ENCODE data around the gene STAM.

Gene STAM

DNA sequence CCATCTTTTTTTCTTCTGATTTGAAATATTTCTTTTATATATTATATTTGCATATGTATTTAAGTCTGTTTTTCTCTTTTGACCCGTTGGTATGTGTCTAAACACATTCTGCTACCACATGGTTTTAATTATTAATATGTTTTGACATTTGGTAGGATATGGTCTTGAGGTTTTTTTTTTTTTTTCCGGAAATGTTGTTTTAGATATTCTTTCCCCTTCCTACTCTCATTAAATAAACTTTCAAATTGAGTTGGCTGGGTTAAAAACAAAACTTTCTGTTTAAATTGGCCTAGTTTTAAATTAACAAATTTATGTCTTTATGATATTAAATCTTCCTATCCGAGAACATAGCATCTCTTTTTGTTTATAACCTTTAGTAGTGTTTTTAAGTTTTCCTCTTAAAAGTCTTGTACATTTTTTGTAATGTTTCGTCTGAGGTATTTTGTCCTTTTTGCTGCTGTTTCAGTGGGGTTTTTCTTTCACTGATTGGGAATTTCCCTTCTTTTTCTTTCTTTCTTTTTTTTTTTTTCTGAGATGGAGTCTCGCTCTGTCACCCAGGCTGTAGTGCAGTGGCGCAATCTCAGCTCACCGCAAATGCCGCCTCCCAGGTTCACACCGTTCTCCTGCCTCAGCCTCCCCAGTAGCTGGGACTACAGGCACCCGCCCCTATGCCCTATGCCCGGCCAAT, 25.4 kb downstream of the STAM start:
- no peak overlapping the region for H3K4me3 ChIP-seq (ENCODE audit: low read length)
- H3K27me3 ChIP-seq (ENCODE audit: insufficient read depth, low read length): no peaks in the 10 kb centered on the region
- H2AFZ ChIP-seq (ENCODE audit: low read depth, low read length): no peak overlapping the region
- no peaks in the 10 kb centered on the region for H3K36me3 ChIP-seq (ENCODE audit: insufficient read depth, low read length)
- H3K9me3 ChIP-seq (ENCODE audit: low read length): no peaks in the 10 kb centered on the region
- peaks cover 3% of the 10 kb centered on the region for H3K4me1 ChIP-seq (ENCODE audit: insufficient read depth, low read length)

GRCh38 chr10:17671307-17671706, 27.4 kb downstream of the STAM start:
- Histone ChIP-seq H3K9me3 (ENCODE audit: low read length) (no peaks in the 10 kb centered on the region), H3K4me3 (ENCODE audit: low read length) (no peak overlapping the region), H3K4me1 (ENCODE audit: insufficient read depth, low read length) (peaks cover 3% of the 10 kb centered on the region)

GRCh38 chr10:17673471-17674061, 29.6 kb downstream of the STAM start:
- Histone ChIP-seq H2AFZ (ENCODE audit: low read depth, low read length) (no peak overlapping the region), H3K4me3 (ENCODE audit: low read length) (no peak overlapping the region), H3K36me3 (ENCODE audit: insufficient read depth, low read length) (no peaks in the 10 kb centered on the region), H3K9me3 (ENCODE audit: low read length) (no peaks in the 10 kb centered on the region), H3K4me1 (ENCODE audit: insufficient read depth, low read length) (peaks cover 3% of the 10 kb centered on the region), H3K27me3 (ENCODE audit: insufficient read depth, low read length) (no peaks in the 10 kb centered on the region)

More at GRCh38 chr10:17671307-17671706, 27.4 kb downstream of the STAM start:
- H3K27me3 ChIP-seq (ENCODE audit: insufficient read depth, low read length): no peaks in the 10 kb centered on the region
- H2AFZ ChIP-seq (ENCODE audit: low read depth, low read length): no peak overlapping the region
- H3K36me3 ChIP-seq (ENCODE audit: insufficient read depth, low read length): no peaks in the 10 kb centered on the region

GRCh38 chr10:17674566-17674965, 30.6 kb downstream of the STAM start:
- H3K4me1 ChIP-seq (ENCODE audit: insufficient read depth, low read length): peaks cover 3% of the 10 kb centered on the region
- H2AFZ ChIP-seq (ENCODE audit: low read depth, low read length): no peak overlapping the region
- H3K27me3 ChIP-seq (ENCODE audit: insufficient read depth, low read length): no peaks in the 10 kb centered on the region
- H3K4me3 ChIP-seq (ENCODE audit: low read length): no peak overlapping the region
- peaks cover 2% of the 10 kb centered on the region for H3K9me3 ChIP-seq (ENCODE audit: low read length)
- H3K36me3 ChIP-seq (ENCODE audit: insufficient read depth, low read length): no peaks in the 10 kb centered on the region

GRCh38 chr10:17675638-17676037, 31.7 kb downstream of the STAM start:
- peaks cover 3% of the 10 kb centered on the region for H3K4me1 ChIP-seq (ENCODE audit: insufficient read depth, low read length)
- no peaks in the 10 kb centered on the region for H3K36me3 ChIP-seq (ENCODE audit: insufficient read depth, low read length)
- H2AFZ ChIP-seq (ENCODE audit: low read depth, low read length): no peak overlapping the region
- no peak overlapping the region for H3K4me3 ChIP-seq (ENCODE audit: low read length)
- peaks cover 5% of the 10 kb centered on the region for H3K9me3 ChIP-seq (ENCODE audit: low read length)
- H3K27me3 ChIP-seq (ENCODE audit: insufficient read depth, low read length): no peaks in the 10 kb centered on the region

DNA sequence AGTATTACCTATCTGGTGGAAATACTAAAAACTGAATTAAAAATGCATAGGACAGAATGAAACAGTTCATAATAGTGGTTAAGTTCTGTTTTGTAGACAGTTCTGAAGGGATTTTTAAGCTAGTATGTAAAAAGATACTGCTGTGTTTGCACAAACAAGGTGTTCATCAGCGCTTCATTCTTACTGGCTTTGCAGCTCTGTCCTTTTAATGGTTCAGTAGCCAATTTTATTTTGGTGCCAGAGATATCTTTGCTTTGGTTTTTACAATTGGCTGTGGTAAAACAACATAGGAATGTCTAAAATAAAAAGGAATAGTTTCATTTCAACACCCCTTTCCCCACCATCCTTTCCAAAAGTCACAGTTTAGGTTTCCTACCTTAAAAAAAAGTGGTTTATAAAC, 33.0 kb downstream of the STAM start:
- peaks cover 3% of the 10 kb centered on the region for H3K4me1 ChIP-seq (ENCODE audit: insufficient read depth, low read length)
- peaks cover 5% of the 10 kb centered on the region for H3K9me3 ChIP-seq (ENCODE audit: low read length)
- no peak overlapping the region for H3K4me3 ChIP-seq (ENCODE audit: low read length)
- H3K27me3 ChIP-seq (ENCODE audit: insufficient read depth, low read length): no peaks in the 10 kb centered on the region
- H2AFZ ChIP-seq (ENCODE audit: low read depth, low read length): no peak overlapping the region
- H3K36me3 ChIP-seq (ENCODE audit: insufficient read depth, low read length): no peaks in the 10 kb centered on the region

DNA sequence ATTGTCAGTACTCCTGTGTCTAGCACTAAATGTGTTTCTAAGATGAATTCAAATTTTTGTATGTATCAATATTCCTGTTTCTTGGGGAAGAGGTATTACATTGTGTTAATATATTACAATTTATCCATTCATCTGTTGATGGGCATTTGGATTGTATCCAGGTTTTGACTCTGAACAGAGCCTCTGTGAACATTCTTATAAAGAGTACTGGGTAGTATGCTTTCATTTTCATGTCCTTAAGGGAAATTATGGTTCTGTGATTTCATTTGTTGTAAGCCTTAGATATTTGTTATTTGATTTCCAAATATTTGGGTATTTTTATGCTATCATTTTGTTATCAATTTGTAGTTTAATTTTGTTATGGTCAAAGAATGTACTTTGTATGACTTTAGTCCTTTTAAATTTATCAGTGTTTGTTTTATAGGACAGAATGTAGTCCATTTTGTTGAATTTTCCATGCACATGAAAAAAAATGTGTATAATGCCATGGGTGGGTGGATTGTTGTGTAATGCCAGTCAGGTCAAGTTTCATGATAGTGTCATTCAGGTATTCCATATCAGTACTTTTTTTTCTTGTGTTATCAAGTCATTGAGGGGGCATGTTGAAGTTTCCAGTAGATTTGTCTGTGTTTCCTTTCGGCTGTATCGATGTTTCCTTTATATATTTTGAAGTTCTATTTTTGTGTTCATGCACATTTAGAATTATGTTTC, 38.4 kb downstream of the STAM start:
- H3K27me3 ChIP-seq (ENCODE audit: insufficient read depth, low read length): no peaks in the 10 kb centered on the region
- H3K36me3 ChIP-seq (ENCODE audit: insufficient read depth, low read length): peaks cover 3% of the 10 kb centered on the region
- no peak overlapping the region for H2AFZ ChIP-seq (ENCODE audit: low read depth, low read length)
- H3K4me1 ChIP-seq (ENCODE audit: insufficient read depth, low read length): no peaks in the 10 kb centered on the region
- H3K4me3 ChIP-seq (ENCODE audit: low read length): no peak overlapping the region
- peaks cover 7% of the 10 kb centered on the region for H3K9me3 ChIP-seq (ENCODE audit: low read length)

GRCh38 chr10:17683541-17683940, 39.6 kb downstream of the STAM start:
- Histone ChIP-seq H3K4me3 (ENCODE audit: low read length) (no peak overlapping the region), H3K9me3 (ENCODE audit: low read length) (peaks cover 7% of the 10 kb centered on the region), H3K36me3 (ENCODE audit: insufficient read depth, low read length) (peaks cover 8% of the 10 kb centered on the region), H2AFZ (ENCODE audit: low read depth, low read length) (no peak overlapping the region), H3K27me3 (ENCODE audit: insufficient read depth, low read length) (no peaks in the 10 kb centered on the region), H3K4me1 (ENCODE audit: insufficient read depth, low read length) (no peaks in the 10 kb centered on the region)

DNA sequence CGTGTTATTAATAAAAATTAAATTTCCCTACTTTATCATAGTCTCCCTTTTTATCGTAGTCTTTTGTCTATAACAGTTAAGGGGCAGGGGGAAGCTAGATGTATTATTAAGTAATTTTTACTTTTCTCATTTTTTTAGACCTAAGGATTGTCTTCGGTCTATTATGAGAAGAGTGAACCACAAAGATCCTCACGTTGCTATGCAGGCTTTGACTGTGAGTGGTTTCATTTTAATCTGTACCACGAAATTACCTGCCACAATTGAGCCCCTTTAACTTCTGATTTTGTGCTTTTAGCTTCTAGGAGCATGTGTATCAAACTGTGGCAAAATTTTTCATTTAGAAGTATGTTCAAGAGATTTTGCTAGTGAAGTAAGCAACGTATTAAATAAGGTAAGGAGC, 40.6 kb downstream of the STAM start:
- Histone ChIP-seq H2AFZ (ENCODE audit: low read depth, low read length) (no peak overlapping the region), H3K4me1 (ENCODE audit: insufficient read depth, low read length) (no peaks in the 10 kb centered on the region), H3K4me3 (ENCODE audit: low read length) (no peak overlapping the region), H3K9me3 (ENCODE audit: low read length) (peaks cover 5% of the 10 kb centered on the region), H3K36me3 (ENCODE audit: insufficient read depth, low read length) (peaks cover 11% of the 10 kb centered on the region), H3K27me3 (ENCODE audit: insufficient read depth, low read length) (no peaks in the 10 kb centered on the region)

GRCh38 chr10:17685233-17685840, 41.4 kb downstream of the STAM start:
- H3K9me3 ChIP-seq (ENCODE audit: low read length): peaks cover 5% of the 10 kb centered on the region

GRCh38 chr10:17687117-17687831, 43.3 kb downstream of the STAM start:
- peaks cover 17% of the 10 kb centered on the region for H3K36me3 ChIP-seq (ENCODE audit: insufficient read depth, low read length)
- H3K4me3 ChIP-seq (ENCODE audit: low read length): no peak overlapping the region
- peaks cover 2% of the 10 kb centered on the region for H3K9me3 ChIP-seq (ENCODE audit: low read length)
- H3K27me3 ChIP-seq (ENCODE audit: insufficient read depth, low read length): no peaks in the 10 kb centered on the region
- H3K4me1 ChIP-seq (ENCODE audit: insufficient read depth, low read length): no peaks in the 10 kb centered on the region
- no peak overlapping the region for H2AFZ ChIP-seq (ENCODE audit: low read depth, low read length)

More at GRCh38 chr10:17685233-17685840, 41.4 kb downstream of the STAM start:
- H2AFZ ChIP-seq (ENCODE audit: low read depth, low read length): no peak overlapping the region
- no peaks in the 10 kb centered on the region for H3K4me1 ChIP-seq (ENCODE audit: insufficient read depth, low read length)
- H3K36me3 ChIP-seq (ENCODE audit: insufficient read depth, low read length): peaks cover 13% of the 10 kb centered on the region
- no peak overlapping the region for H3K4me3 ChIP-seq (ENCODE audit: low read length)
- no peaks in the 10 kb centered on the region for H3K27me3 ChIP-seq (ENCODE audit: insufficient read depth, low read length)

DNA sequence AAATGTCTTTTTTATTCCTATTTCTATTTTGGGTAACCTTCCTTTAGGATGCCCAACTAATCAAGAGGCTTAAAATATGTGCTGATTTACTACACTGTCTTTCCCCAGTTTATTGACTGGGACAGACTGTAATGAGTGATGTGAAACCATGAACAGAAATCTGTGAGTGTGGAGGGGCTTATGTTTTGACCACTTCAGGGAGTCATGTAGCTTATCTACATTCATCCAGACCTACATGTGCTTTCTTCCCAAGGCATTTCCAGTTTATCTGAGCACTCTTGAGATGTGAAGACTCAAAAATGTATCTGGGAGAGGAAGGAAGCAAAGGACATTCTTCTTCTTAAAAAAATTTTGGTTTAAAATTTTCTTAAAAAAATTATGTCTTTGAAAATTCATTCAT, 45.2 kb downstream of the STAM start:
- no peak overlapping the region for H2AFZ ChIP-seq (ENCODE audit: low read depth, low read length)
- H3K4me1 ChIP-seq (ENCODE audit: insufficient read depth, low read length): no peaks in the 10 kb centered on the region
- H3K36me3 ChIP-seq (ENCODE audit: insufficient read depth, low read length): peaks cover 29% of the 10 kb centered on the region
- H3K9me3 ChIP-seq (ENCODE audit: low read length): no peaks in the 10 kb centered on the region
- H3K27me3 ChIP-seq (ENCODE audit: insufficient read depth, low read length): no peaks in the 10 kb centered on the region
- no peak overlapping the region for H3K4me3 ChIP-seq (ENCODE audit: low read length)

All from neuron (in vitro differentiated cells).